Hippocampal formation (tissue), 2 donors: ENCODE results near the gene CCDC136.

Experiments used
- DNase-seq, 2 donors: peaks; one replicate each; lab custom pipeline; 2025; lab: John Stamatoyannopoulos, UW

CCDC136 gene

DNA sequence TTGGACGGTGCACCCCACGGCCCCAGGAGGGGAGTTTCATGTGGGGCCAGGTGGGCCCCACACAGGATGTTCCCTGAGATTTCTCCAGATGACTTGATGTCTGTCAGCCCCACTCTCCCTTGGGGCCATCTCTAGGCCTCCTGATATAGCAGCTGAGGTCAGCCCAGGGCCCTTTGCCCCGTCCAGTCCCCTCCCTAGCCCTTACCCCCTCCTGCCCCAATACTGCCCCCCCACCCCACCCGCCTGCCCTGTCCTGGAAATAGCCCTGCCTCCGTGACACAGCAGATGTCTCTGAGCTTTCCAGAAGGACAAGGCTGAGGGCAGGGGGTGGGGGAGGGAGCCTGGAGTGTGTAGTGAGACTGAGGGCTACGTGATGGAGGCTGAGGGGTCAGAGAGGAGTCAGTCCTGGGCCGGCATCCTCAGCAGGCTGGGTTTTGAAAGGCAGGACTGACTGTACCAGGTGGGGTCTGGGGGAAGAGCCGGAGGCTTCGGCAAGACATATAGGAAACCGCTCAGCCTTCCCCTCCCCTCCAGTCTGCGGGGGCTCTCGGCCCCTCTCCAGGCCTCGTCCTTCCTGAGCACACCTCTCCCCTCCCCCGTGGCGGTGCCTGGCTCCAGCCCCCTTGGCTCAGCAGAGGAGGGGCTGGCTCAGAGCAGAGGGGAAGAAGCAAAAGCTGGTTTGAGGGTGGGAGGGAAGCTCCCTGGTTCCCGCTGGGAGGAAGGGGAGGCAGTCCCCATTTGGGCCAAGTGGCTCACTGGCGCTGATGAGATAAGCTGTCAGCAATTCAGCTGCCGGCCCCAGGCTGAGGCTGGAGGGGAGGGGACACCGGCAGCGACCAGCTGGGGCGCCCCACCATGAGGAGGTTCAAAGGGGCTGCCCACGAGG lies 40.5 kb downstream of the CCDC136 start:
- DNase-seq: peak in 1 of 2 donors; percentile 41

GRCh38 chr7:128832880-128833147 lies 41.0 kb downstream of the CCDC136 start:
- DNase-seq: no peak

DNA sequence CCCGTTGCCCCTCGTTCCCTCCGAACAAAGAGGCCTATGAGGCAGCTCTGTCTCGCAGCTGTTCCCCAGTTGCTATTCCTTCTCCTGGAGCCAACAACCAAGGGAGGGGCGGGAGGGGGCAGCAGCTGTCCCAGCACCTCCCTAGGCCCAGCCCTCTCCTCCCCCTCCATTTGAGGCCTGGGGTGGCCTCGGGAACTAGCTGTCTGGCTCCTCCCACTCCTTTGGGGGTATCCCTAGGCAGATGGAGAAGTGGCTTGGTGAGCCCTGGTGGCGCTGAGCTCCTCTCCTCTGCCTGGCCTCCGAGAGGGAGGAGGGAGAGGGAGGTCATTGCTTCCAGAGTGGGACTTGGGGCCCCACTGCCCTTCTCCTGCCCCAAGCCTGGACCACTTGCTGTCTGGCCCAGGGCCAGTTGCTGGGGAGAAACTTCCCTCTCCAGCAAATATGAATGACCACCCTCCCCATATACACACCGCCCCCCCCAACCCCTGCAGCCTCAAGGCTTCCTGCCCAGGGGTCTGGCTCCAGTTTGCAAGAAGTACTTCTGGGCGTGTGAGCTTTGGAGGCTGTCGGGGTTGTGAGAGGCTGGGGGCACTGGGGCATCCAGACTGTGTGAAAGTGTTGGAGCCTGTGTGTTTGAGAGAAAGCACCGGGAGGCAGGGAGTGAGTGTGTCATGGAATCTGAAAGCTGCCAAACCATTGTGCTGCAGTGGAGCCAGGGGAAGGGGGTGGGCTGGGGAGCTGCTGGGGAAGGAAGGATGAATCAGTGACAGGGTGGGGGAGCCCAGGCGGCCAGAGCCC lies 41.6 kb downstream of the CCDC136 start:
- peak; percentile 79 to 80 for DNase-seq

DNA sequence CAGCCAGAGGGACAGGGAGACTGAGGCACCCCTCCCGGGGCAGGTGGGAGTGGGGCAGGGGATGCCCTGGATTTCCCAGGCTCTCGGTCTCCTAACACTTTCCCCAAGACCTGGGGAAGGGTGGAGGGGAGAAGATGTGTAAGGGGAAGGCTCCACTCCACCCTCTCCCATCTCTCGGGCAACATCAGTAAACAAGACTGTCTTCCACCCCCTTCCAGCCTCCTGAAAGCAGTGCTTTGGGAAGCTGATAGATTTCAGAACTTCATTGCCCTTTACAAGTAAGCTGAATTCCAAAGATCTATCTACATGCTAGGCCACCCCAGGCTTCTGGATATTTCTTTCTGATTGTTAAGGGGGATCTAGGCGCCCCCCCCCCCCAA lies 42.2 kb downstream of the CCDC136 start:
- peak in 1 of 2 donors; percentile 61 for DNase-seq

GRCh38 chr7:128835231-128835751 lies 43.5 kb downstream of the CCDC136 start:
- no peak for DNase-seq

GRCh38 chr7:128835790-128836641 lies 44.2 kb downstream of the CCDC136 start:
- DNase-seq: peak; percentile 15 to 27

DNA sequence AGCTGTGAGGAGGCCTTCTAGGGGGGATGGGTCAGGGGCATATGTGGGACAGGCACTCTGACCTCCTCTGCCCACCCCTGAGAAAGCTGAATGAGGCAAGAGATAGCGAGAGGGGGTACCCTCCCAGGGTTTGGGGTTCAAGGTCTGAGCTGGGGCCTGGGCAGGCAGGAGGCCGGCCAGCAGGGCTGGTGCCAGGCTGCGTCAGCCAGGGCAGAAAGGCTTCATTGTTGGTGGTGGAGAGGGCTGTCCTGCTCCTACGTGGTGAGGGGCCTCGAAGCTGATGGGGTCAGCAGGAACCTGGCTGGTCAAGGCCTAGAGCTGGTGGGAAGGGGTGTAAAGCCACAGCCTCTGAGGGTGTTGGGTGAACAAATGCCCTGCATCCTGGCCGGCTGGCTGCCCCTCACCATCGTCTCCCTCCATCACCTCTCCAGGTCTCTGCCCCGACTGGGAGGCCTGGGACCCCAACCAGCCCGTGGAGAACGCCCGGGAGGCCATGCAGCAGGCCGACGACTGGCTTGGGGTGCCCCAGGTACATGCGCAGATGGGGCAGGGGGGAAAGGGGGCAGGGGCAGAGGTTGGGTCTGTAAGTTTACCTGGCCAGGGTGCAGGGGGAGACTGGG lies 45.1 kb downstream of the CCDC136 start:
- peak; percentile 37 to 62 for DNase-seq

DNA sequence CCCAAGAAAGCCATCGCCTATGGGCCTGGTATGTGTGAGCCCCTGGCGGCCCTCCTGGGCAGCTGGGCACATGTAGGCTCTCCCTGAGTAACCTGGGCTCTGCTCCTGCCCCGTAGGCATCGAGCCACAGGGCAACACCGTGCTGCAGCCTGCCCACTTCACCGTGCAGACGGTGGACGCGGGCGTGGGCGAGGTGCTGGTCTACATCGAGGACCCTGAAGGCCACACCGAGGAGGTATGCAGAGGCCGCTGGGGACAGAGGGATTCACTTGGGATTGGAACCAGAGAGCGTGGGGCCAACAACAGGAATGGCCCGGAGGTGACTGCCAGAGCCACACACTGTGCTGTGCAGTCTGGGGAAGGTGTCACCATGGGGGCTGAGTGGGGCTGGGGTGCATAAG lies 45.8 kb downstream of the CCDC136 start:
- no peak for DNase-seq

DNA sequence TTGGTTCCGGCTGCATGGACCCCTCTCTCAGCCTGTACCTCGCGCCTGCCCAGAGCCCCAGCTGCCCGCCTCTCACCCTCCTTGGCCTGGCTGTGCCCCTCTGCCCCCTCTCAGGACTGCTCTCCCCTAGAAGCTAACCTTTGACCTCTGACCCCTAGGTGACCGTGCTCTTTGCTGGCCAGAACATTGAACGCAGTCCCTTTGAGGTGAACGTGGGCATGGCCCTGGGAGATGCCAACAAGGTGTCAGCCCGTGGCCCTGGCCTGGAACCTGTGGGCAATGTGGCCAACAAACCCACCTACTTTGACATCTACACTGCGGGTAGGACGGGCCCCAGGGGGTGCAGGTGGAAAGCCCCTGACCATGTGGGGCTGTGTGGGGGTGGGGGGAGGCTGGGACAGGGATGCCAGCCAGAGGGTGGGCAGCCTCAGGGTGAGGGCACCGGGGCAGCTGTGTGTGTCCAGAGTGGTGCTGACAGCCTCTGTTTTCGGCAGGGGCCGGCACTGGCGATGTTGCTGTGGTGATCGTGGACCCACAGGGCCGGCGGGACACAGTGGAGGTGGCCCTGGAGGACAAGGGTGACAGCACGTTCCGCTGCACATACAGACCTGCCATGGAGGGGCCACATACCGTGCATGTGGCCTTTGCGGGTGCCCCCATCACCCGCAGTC lies 46.5 kb downstream of the CCDC136 start:
- DNase-seq: no peak

- DNase-seq: no peak
Observed at GRCh38 chr7:128838981-128839731, 47.4 kb downstream of the CCDC136 start.

GRCh38 chr7:128839751-128840177 lies 48.0 kb downstream of the CCDC136 start:
- DNase-seq: no peak

DNA sequence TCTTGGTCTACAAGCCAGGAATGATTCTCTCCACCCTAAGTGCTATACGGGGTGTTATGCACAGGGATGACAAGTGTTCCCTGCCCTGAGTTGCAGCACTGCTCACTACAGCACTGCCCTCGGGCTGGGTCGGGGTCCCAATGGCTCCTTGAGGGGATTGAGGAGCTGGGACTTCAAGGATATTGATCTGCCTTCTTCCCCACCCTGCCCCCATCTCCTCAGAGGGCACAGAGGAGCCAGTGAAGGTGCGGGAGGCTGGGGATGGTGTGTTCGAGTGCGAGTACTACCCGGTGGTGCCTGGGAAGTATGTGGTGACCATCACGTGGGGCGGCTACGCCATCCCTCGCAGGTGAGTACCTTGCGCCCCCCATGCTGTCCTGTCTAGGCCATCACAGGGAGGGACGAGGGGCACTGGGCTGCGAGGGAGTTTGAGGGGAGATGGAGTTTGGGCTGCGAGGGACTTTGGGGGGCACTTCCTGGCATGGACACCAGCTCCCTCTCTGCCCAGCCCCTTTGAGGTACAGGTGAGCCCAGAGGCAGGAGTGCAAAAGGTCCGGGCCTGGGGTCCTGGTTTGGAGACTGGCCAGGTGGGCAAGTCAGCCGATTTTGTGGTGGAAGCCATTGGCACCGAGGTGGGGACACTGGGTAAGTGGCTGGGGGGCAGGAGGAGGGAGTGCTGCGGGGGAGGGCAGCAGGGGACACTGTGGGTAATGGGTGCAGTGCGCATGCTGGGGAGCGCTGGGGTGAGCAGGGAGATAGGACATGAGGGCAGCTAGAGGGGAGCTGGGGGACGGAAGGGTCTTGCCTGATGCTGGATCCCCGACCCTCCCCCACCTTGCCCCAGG lies 48.8 kb downstream of the CCDC136 start:
- DNase-seq: no peak

GRCh38 chr7:128841171-128841690 lies 49.5 kb downstream of the CCDC136 start:
- no peak for DNase-seq

DNA sequence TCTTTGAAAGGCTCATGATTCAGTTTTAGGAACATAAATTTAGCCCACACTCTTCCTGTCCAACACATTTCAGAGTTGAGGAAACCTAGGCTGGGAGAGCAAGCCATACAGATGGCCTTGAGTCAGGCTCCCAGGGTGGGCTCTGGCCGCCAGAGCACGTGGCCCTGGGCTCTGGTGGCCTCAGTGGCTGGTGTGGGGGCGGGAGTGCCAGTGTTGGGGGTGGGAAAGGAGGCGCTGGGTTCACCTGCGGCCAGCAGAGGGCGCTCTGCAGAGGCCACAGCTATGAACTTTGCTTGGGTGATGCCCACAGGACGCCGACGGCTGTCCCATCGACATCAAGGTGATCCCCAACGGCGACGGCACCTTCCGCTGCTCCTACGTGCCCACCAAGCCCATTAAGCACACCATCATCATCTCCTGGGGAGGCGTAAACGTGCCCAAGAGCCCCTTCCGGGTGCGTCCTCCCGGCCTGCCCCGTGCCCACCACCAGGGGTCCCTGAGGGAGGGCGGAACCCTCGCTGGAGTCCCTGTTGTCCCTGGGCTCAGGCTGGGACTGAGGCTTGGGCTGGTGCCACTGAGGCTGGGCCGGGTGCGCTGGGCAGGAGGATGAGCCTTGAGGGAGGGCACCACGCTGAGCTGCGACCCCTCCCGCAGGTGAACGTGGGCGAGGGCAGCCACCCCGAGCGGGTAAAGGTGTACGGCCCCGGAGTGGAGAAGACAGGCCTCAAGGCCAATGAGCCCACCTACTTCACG lies 50.3 kb downstream of the CCDC136 start:
- peak in 1 of 2 donors; percentile 28 for DNase-seq

DNA sequence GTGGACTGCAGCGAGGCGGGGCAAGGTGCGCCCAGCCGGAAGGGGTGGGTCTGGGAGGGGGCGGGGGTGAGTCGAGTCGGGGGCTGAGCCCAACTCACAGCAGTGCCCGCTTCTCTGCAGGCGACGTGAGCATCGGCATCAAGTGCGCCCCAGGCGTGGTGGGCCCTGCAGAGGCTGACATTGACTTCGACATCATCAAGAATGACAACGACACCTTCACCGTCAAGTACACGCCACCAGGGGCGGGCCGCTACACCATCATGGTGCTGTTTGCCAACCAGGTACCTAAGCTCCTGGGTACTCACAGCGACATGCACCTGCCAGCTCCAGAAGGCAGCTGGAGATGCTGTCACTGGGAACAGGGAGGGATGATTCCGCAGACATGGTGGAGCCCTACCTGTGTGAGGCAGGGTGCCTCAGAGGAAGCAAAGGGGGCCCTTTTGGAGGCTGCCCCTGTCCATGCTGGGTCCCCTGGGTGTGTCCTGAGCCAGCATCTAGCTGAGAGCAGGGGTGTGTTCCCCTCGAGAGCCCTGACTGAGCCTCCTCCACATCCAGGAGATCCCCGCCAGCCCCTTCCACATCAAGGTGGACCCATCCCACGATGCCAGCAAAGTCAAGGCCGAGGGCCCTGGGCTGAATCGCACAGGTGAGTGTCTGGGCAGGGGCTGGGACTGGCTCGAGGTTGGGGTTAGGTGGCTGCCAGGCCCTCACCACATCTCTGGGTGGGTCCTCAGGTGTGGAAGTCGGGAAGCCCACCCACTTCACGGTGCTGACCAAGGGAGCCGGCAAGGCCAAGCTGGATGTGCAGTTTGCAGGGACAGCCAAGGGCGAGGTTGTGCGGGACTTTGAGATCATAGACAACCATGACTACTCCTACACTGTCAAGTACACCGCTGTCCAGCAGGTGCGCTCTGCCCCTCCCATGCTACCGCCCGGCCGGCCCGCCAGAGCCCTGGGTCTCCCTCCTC lies 51.2 kb downstream of the CCDC136 start:
- no peak for DNase-seq

DNA sequence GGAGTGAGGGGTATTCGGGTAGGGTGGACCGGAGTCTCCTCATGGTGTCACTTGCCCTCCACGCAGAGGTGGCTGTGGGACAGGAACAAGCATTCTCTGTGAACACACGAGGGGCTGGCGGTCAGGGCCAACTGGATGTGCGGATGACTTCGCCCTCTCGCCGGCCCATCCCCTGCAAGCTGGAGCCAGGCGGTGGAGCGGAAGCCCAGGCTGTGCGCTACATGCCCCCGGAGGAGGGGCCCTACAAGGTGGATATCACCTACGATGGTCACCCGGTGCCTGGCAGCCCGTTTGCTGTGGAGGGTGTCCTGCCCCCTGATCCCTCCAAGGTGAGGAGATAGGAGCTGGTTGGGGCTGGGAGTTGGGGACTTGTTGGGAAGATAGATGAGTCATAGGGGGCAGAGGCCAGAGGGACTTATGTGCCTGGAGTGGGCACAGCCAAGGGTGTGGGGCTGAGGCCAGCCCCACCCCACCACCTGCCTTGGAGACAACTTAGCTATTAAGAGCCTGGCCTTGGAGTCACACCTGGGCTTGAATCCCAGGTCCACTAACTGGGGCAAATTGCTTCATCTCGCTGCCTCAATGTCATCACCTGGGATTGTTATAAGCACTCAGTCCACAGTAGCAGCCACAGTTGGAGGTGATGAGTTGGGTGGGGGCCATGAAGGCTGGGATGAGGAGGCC lies 52.3 kb downstream of the CCDC136 start:
- DNase-seq: no peak
